Suprapubic skin (tissue), 4 donors: ENCODE measurements around the gene CRYBG1. TPM values are rescaled to one million over a fixed set of nuclear protein-coding genes. Genes with fewer than 3 reads are reported as not detected.

Source experiments
- DNase-seq, 2 donors: peaks; one replicate each; pipeline ENCODE4 v3.0.0-alpha.2; 2019; ENCODE audit warnings: low spot score in 2 of 2
- H3K27ac ChIP-seq: fragments of 200-600 bp; sonication (generic); one replicate; pipeline ENCODE4 v1.5.1; 2019
- H3K27me3 ChIP-seq: fragments of 200-600 bp; sonication (generic); one replicate; pipeline ENCODE4 v1.5.1; 2019
- H3K36me3 ChIP-seq: fragments of 200-600 bp; sonication (generic); one replicate; pipeline ENCODE4 v1.5.1; 2019
- H3K4me1 ChIP-seq: fragments of 200-600 bp; sonication (generic); one replicate; pipeline ENCODE4 v1.5.1; 2019
- H3K4me3 ChIP-seq: fragments of 200-600 bp; sonication (generic); one replicate; pipeline ENCODE4 v1.5.1; 2019; ENCODE audit warnings: mild to moderate bottlenecking
- H3K9me3 ChIP-seq: fragments of 200-600 bp; sonication (generic); one replicate; pipeline ENCODE4 v1.5.1; 2019
- EP300 ChIP-seq: sonication (generic); formaldehyde crosslinking; IDR thresholded peaks from one replicate; pipeline ENCODE4 v1.6.1; 2017; ENCODE audit warnings: antibody characterized with exemption
- POLR2A ChIP-seq, 2 donors: fragments of 450-650 bp; IDR thresholded peaks; one replicate each; pipeline ENCODE4 v1.6.1; 2017; ENCODE audit warnings: antibody characterized with exemption in 2 of 2, mild to moderate bottlenecking in 2 of 2, moderate library complexity in 2 of 2
- POLR2AphosphoS5 ChIP-seq, 3 donors: sonication (generic); formaldehyde crosslinking; IDR thresholded peaks; one replicate each; pipeline ENCODE4 v1.6.1; 2017; ENCODE audit warnings: antibody characterized with exemption in 3 of 3
- WGBS: methylation state at CpG from one replicate; pipeline ENCODE4 v1.1.5; 2018; 5-methylcytosine and 5-hydroxymethylcytosine counted together
- total RNA-seq, 4 donors: library from RNA; depleted of rRNA; stranded (reverse); fragments of >200 nt; gene quantifications; one replicate each; pipeline ENCODE4 v1.1.0, GENCODE V29; 2016
- TF ChIP-seq, protein P1 (sequence below), 2 donors: fragments of 200-600 bp in 1 of 2; fragments of 450-650 bp in 1 of 2; sonication (generic) in 1 of 2; IDR thresholded peaks; one replicate each; pipeline ENCODE4 v1.5.1; 2016 to 2019; ENCODE audit warnings: antibody characterized with exemption in 2 of 2, mild to moderate bottlenecking in 1 of 2, moderate library complexity in 1 of 2

Gene CRYBG1
- total RNA-seq, 4 donors from 2014 or later = 91.8 to 124 (median 99.7) TPM

DNA sequence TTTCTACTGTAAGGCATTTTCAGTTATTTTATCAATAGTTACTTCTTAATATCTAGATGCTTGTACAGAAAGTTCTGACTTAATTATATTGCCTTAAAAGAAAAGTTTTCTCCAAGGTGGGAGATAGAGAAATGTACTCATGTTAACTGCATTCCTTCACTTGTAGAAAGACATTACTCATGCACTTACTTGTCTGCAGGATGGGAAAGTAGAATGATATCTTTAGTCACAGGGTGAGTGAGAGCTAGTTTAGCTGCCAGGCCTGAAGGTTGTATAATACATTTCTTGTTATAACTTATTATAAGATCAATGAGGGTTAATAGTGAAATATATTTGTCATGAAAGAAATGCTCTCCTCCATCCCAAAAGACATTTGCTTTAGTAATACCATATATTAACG lies 92.1 kb downstream of the CRYBG1 start:
- no peaks in the 10 kb centered on the region for H3K27me3 ChIP-seq

DNA sequence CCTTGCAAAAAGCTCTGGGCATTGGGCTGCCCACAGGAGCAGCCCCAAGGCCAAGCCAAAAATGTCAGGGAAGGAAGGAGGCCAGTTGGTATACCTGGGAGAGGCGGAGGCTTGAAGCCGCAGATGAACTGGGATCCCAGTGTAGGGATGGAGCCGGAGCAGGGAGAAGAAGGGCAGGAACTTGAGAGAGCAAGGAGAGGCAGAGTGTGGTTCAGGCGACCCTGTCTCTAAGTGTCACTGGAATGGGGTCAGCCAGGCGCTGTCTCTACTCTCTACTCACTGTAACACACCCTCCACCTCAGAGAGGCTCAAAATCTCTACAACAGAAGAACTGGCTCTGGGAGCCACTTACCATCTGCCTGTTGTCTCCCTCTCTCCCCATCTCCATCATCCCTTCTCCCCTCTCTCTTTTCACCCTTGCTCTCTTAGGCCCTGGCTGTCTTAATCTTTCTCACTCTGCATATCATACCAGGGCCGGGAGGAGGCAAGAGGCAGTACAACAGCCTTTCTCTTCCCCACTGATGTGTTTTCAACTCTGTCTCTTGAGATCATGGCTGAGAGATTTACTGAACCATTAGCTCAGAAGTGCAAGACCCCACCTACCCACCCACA lies 93.3 kb downstream of the CRYBG1 start:
- Histone ChIP-seq H3K4me1 (peaks cover 4% of the 10 kb centered on the region), H3K4me3 (no peak overlapping the region), H3K27me3 (no peaks in the 10 kb centered on the region), H3K9me3 (no peaks in the 10 kb centered on the region), H3K36me3 (no peaks in the 10 kb centered on the region), H3K27ac (no peak overlapping the region)
- no peak for TF ChIP-seq POLR2A (IDR thresholded peaks at IDR 0.05)
- no peak for TF ChIP-seq EP300
- TF ChIP-seq, protein P1, sequence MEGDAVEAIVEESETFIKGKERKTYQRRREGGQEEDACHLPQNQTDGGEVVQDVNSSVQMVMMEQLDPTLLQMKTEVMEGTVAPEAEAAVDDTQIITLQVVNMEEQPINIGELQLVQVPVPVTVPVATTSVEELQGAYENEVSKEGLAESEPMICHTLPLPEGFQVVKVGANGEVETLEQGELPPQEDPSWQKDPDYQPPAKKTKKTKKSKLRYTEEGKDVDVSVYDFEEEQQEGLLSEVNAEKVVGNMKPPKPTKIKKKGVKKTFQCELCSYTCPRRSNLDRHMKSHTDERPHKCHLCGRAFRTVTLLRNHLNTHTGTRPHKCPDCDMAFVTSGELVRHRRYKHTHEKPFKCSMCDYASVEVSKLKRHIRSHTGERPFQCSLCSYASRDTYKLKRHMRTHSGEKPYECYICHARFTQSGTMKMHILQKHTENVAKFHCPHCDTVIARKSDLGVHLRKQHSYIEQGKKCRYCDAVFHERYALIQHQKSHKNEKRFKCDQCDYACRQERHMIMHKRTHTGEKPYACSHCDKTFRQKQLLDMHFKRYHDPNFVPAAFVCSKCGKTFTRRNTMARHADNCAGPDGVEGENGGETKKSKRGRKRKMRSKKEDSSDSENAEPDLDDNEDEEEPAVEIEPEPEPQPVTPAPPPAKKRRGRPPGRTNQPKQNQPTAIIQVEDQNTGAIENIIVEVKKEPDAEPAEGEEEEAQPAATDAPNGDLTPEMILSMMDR (IDR thresholded peaks at IDR 0.05) = no peak
- no peak for TF ChIP-seq POLR2AphosphoS5 (IDR thresholded peaks at IDR 0.05)
- no peak for DNase-seq
- WGBS = 86% methylated on average over 6 of the region's 6 CpGs

More for the DNA sequence above, 92.1 kb downstream of the CRYBG1 start:
- H3K4me3 ChIP-seq = no peak overlapping the region
- peaks cover 4% of the 10 kb centered on the region for H3K4me1 ChIP-seq
- H3K27ac ChIP-seq = no peak overlapping the region
- H3K9me3 ChIP-seq = no peaks in the 10 kb centered on the region
- no peak for DNase-seq
- 48% methylated on average over 1 of the region's 1 CpG for WGBS
- no peaks in the 10 kb centered on the region for H3K36me3 ChIP-seq
- no peak for TF ChIP-seq POLR2AphosphoS5 (IDR thresholded peaks at IDR 0.05)
- no peak for TF ChIP-seq EP300
- TF ChIP-seq, protein P1 (IDR thresholded peaks at IDR 0.05) = no peak

DNA sequence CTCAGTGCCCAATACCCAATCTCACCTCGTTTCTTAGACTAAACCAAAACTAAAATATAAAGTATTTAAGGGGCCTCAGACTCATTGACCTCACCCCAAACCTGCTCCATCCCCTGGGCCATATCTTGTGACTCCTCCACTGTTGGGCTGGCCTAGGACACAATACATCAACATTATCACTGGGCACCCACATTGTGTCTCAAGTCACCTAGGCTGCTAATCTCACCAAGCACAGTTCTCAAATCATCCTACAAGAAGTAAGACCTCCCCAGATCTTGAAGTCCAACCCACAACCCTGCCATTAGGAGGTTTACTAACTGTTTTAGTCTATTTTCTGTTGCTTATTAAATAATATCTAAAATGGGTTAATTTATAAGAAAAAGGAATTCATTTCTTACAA lies 96.2 kb downstream of the CRYBG1 start:
- Histone ChIP-seq H3K9me3 (no peaks in the 10 kb centered on the region), H3K4me1 (no peaks in the 10 kb centered on the region), H3K27me3 (no peaks in the 10 kb centered on the region), H3K36me3 (no peaks in the 10 kb centered on the region), H3K27ac (no peak overlapping the region), H3K4me3 (no peak overlapping the region)
- TF ChIP-seq POLR2AphosphoS5 (IDR thresholded peaks at IDR 0.05) = no peak
- TF ChIP-seq, protein P1 (IDR thresholded peaks at IDR 0.05) = no peak
- TF ChIP-seq POLR2A (IDR thresholded peaks at IDR 0.05) = no peak
- no peak for TF ChIP-seq EP300
- DNase-seq = no peak
- 77% methylated on average over 1 of the region's 1 CpG for WGBS

DNA sequence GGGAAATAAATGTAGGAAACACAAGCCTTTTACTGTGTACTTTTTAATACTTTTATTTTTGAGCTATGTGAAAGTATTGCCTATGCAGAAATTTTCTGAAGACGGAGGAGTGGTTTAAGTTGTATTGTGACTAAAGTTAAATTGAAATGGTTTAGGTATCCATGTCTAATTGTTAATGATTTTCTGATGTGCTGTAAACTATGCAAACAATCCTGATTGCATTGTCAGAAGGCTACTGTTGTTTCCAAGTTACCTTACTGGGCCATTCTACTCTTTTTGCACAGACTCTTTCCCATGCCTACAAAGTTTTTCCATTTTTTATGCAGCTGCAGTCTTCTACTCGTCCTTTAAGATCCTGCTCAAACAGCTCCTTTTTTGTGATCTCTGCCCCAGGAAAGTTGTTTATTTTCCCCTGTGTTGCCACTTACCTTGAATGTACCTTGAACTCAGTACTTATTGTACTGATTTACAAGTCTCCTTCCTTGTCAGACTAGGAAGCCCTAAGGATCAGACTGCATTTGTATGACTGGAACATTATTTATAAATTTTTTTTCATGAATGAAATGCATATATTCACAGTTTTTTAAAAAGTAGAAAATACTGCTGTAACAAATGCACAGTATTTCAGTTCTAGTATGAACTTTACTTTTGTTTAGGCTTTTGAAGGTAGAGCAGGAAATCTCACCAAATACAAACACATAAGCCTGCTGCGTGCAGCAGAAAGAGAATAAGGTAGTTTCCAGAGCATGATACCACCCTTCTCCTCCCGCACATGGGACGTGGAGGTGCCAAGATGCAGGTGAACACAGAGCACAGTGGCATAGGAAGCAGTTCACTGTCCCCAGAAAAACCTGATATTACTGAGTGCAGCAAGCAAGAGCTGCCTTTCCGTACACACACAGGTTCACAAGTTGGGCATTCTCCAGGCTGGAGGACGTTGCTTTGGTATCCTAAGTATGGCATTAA lies 97.8 kb downstream of the CRYBG1 start:
- no peaks in the 10 kb centered on the region for H3K9me3 ChIP-seq
- H3K27ac ChIP-seq = no peak overlapping the region
- TF ChIP-seq, protein P1 (IDR thresholded peaks at IDR 0.05) = no peak
- TF ChIP-seq EP300 (no peak), POLR2AphosphoS5 (IDR thresholded peaks at IDR 0.05) (no peak), POLR2A (IDR thresholded peaks at IDR 0.05) (no peak)
- no peaks in the 10 kb centered on the region for H3K4me1 ChIP-seq
- WGBS = 74% methylated on average over 7 of the region's 7 CpGs
- no peak for DNase-seq
- H3K27me3 ChIP-seq = no peaks in the 10 kb centered on the region
- no peak overlapping the region for H3K4me3 ChIP-seq
- H3K36me3 ChIP-seq = no peaks in the 10 kb centered on the region

DNA sequence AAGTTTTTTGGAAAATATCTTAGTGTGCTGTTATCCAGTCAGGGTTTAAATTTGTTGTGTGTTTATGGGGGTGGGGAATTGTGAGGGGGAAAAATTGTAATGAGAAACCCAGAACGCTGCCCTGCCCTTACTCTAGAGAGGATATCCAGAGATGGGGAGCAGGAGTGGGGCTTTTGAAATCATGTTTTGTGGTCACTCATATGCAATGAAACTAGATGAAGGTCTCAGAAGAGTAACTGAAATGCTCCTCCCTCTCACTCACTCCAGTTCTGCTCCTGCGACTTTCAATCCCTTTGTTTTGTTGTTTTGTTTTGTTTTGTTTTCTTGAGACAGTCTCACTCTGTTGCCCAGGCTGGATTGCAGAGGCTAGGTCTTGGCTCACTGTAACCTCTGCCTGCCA lies 100.0 kb downstream of the CRYBG1 start:
- H3K27me3 ChIP-seq = no peaks in the 10 kb centered on the region
- H3K4me1 ChIP-seq = no peaks in the 10 kb centered on the region

More for the DNA sequence above, 100.0 kb downstream of the CRYBG1 start:
- Histone ChIP-seq H3K36me3 (no peaks in the 10 kb centered on the region), H3K4me3 (no peak overlapping the region), H3K9me3 (no peaks in the 10 kb centered on the region), H3K27ac (no peak overlapping the region)
- DNase-seq = no peak
- 69% methylated on average over 2 of the region's 2 CpGs for WGBS
- no peak for TF ChIP-seq POLR2A (IDR thresholded peaks at IDR 0.05)
- TF ChIP-seq, protein P1 (IDR thresholded peaks at IDR 0.05) = no peak
- no peak for TF ChIP-seq EP300
- TF ChIP-seq POLR2AphosphoS5 (IDR thresholded peaks at IDR 0.05) = no peak
